OCI-LY1 (cell line): ENCODE results near the gene PRR14.

ENCODE experiments used
- H2AFZ ChIP-seq: fragments of 200-600 bp; sonication (generic), shearing (Covaris generic); 2 replicates; pipeline ENCODE4 v1.6.0; 2014; ENCODE audit warnings: antibody characterized with exemption, mild to moderate bottlenecking, low read length
- H3F3A ChIP-seq: fragments of 200-600 bp; sonication (generic), shearing (Covaris generic); 2 replicates; pipeline ENCODE4 v1.6.0; 2014; ENCODE audit warnings: mild to moderate bottlenecking, antibody characterized with exemption, low read length, moderate library complexity; ENCODE audit not compliant: insufficient read depth
- H3K27ac ChIP-seq: fragments of 200-600 bp; sonication (generic); 2 replicates; pipeline ENCODE4 v1.5.1; 2014; ENCODE audit warnings: low read length, mixed run types, mild to moderate bottlenecking, low read depth; ENCODE audit not compliant: poor library complexity, severe bottlenecking
- H3K27me3 ChIP-seq: fragments of 200-600 bp; sonication (generic); 2 replicates; pipeline ENCODE4 v1.6.0; 2014; ENCODE audit warnings: antibody characterized with exemption, mild to moderate bottlenecking, low read length, moderate library complexity; ENCODE audit not compliant: insufficient read depth
- H3K36me3 ChIP-seq: fragments of 200-600 bp; sonication (generic); 2 replicates; pipeline ENCODE4 v1.6.1; 2014; ENCODE audit warnings: mild to moderate bottlenecking, antibody characterized with exemption, low read length, moderate library complexity, mixed read lengths; ENCODE audit not compliant: insufficient read depth
- H3K4me1 ChIP-seq: fragments of 200-600 bp; sonication (generic); 2 replicates; pipeline ENCODE4 v1.5.1; 2014; ENCODE audit warnings: mild to moderate bottlenecking, low read length, moderate library complexity; ENCODE audit not compliant: insufficient read depth, severe bottlenecking
- H3K4me2 ChIP-seq: fragments of 200-600 bp; sonication (generic), shearing (Covaris generic); 2 replicates; pipeline ENCODE4 v1.6.1; 2014; ENCODE audit warnings: low read length
- H3K4me3 ChIP-seq: fragments of 200-600 bp; sonication (generic); 2 replicates; pipeline ENCODE4 v1.5.1; 2014; ENCODE audit warnings: low read length, low read depth, mild to moderate bottlenecking, mixed read lengths; ENCODE audit not compliant: poor library complexity, severe bottlenecking
- H3K79me2 ChIP-seq: fragments of 200-600 bp; shearing (Covaris generic); 2 replicates; pipeline ENCODE4 v1.6.1; 2016; ENCODE audit warnings: mixed run types, low read length, mixed read lengths; ENCODE audit not compliant: insufficient read depth
- H3K9ac ChIP-seq: fragments of 200-600 bp; sonication (generic), shearing (Covaris generic); 2 replicates; pipeline ENCODE4 v1.6.1; 2014; ENCODE audit warnings: mild to moderate bottlenecking, low read length, mixed read lengths
- H3K9me2 ChIP-seq: fragments of 200-600 bp; sonication (generic), shearing (Covaris generic); 2 replicates; pipeline ENCODE4 v1.6.1; 2014; ENCODE audit warnings: low read depth, mild to moderate bottlenecking, low read length, mixed read lengths
- H3K9me3 ChIP-seq: fragments of 200-600 bp; shearing (Covaris generic); 2 replicates; pipeline ENCODE4 v1.6.1; 2014; ENCODE audit warnings: low read length, mixed read lengths
- H4K20me1 ChIP-seq: fragments of 200-600 bp; sonication (generic), shearing (Covaris generic); 2 replicates; pipeline ENCODE4 v1.6.0; 2016; ENCODE audit warnings: mild to moderate bottlenecking, low read length; ENCODE audit not compliant: insufficient read depth
- CTCF ChIP-seq: fragments of 200-600 bp; sonication (generic), shearing (Covaris generic); IDR thresholded peaks from 2 replicates; pipeline ENCODE4 v1.5.1; 2017; ENCODE audit warnings: mild to moderate bottlenecking, antibody characterized with exemption, low read length, moderate library complexity, mixed read lengths
- EZH2 ChIP-seq: fragments of 200-600 bp; sonication (generic), shearing (Covaris generic); IDR thresholded peaks from 2 replicates; pipeline ENCODE4 v1.8.0; 2017; ENCODE audit warnings: borderline replicate concordance, mixed run types, mild to moderate bottlenecking, antibody characterized with exemption, low read length, moderate library complexity, mixed read lengths

The PRR14 gene

GRCh38 chr16:30603945-30604315 is 46.8 kb upstream of the PRR14 start:
- Histone ChIP-seq H3K4me1 (peaks cover 11% of the 10 kb centered on the region), H4K20me1 (no peaks in the 10 kb centered on the region), H3K9me3 (no peaks in the 10 kb centered on the region), H3K9ac (no peak overlapping the region), H3K27ac (no peak overlapping the region), H3K9me2 (no peaks in the 10 kb centered on the region), H3K36me3 (peaks cover 48% of the 10 kb centered on the region), H3K4me3 (no peak overlapping the region), H3F3A (no peaks in the 10 kb centered on the region), H3K4me2 (no peak overlapping the region), H3K79me2 (no peaks in the 10 kb centered on the region), H3K27me3 (no peaks in the 10 kb centered on the region), H2AFZ (no peak overlapping the region)
- TF ChIP-seq CTCF = no peak
- no peak for TF ChIP-seq EZH2

GRCh38 chr16:30604316-30604947 is 46.3 kb upstream of the PRR14 start:
- H3K9ac ChIP-seq = no peak overlapping the region
- no peaks in the 10 kb centered on the region for H4K20me1 ChIP-seq
- H3K9me3 ChIP-seq = no peaks in the 10 kb centered on the region
- H3K27ac ChIP-seq = no peak overlapping the region
- no peaks in the 10 kb centered on the region for H3F3A ChIP-seq
- H3K4me1 ChIP-seq = peaks cover 16% of the 10 kb centered on the region
- no peaks in the 10 kb centered on the region for H3K9me2 ChIP-seq
- no peaks in the 10 kb centered on the region for H3K79me2 ChIP-seq
- H3K4me2 ChIP-seq = no peak overlapping the region
- TF ChIP-seq CTCF (no peak), EZH2 (no peak)
- H3K4me3 ChIP-seq = no peak overlapping the region
- no peak overlapping the region for H2AFZ ChIP-seq
- peaks cover 48% of the 10 kb centered on the region for H3K36me3 ChIP-seq
- H3K27me3 ChIP-seq = no peaks in the 10 kb centered on the region

- Histone ChIP-seq H3K79me2 (no peaks in the 10 kb centered on the region), H2AFZ (no peak overlapping the region), H4K20me1 (no peaks in the 10 kb centered on the region), H3K27me3 (no peaks in the 10 kb centered on the region), H3K4me3 (no peak overlapping the region), H3K9me2 (no peaks in the 10 kb centered on the region), H3K36me3 (peaks cover 48% of the 10 kb centered on the region), H3K9ac (no peak overlapping the region), H3F3A (no peaks in the 10 kb centered on the region), H3K4me2 (no peak overlapping the region), H3K27ac (no peak overlapping the region), H3K9me3 (no peaks in the 10 kb centered on the region), H3K4me1 (peaks cover 13% of the 10 kb centered on the region)
- TF ChIP-seq CTCF (no peak), EZH2 (no peak)
Measured at GRCh38 chr16:30605158-30605557, 45.6 kb upstream of the PRR14 start.
